ENCODE measurements around the gene NIPBL. TPM values are rescaled to one million over a fixed set of nuclear protein-coding genes. Genes with fewer than 3 reads are reported as not detected.

Gene NIPBL
- total and polyA plus RNA-seq, 2 of the 13 experiments (the other 11 are each of a cell fraction or from before 2014, with no cell fraction given) = 12.3 to 32.3 TPM

- ChIA-PET POLR2A (no interaction called here), CTCF (ENCODE audit: low intra/inter-chr PET ratio, low total read pairs) (interaction anchor here (0.6 kb wide), 1 partner anchor 226 kb away, joined by 3 read pairs; no protein-coding TSS in a partner anchor)
- in situ Hi-C loops (cut with HindIII; ENCODE audit: extremely low pct_ligation_motif_present, low pct_unique_long_range_greater_than_20kb) = no loop called here
- intact Hi-C loops (cut with micrococcal nuclease; ENCODE audit: unreplicated experiment) = no loop called here
- peaks cover 0 to 6% of the 10 kb centered on the region in 2 experiments; a peak in 3 of 5 replicates for H3K36me3 ChIP-seq (replicated peaks in 1 of 2; ENCODE audit: control insufficient read depth in 1 of 2, insufficient read depth in 2 of 2, low read length in 2 of 2)
- H3K27me3 ChIP-seq (ENCODE audit: control insufficient read depth in 1 of 2, insufficient read depth in 2 of 2, low read length in 2 of 2) = no peaks in the 10 kb centered on the region
- peaks cover 92% of the 10 kb centered on the region for H3K79me2 ChIP-seq (ENCODE audit: insufficient read depth, low read length)
- H3K27ac ChIP-seq (ENCODE audit: extremely low read length, insufficient read depth, low read length) = no peak overlapping the region
- BruUV-seq (replicated peaks) = no TSS peak
- no peak for ATAC-seq
- no peak overlapping the region for H3K9ac ChIP-seq (ENCODE audit: insufficient read depth, low read depth, low read length)
- no peaks in the 10 kb centered on the region for H3K9me3 ChIP-seq (ENCODE audit: low read length)
- no peak for TF ChIP-seq KDM6A (CRISPR knock-in tag; IDR thresholded peaks at IDR 0.05; ENCODE audit: low read depth)
- DNase-seq (ENCODE audit: low spot score) = no peak
- H3K4me2 ChIP-seq (ENCODE audit: low read depth, low read length) = no peak overlapping the region
- no peak overlapping the region for H2AFZ ChIP-seq (ENCODE audit: low read length)
- H3K4me1 ChIP-seq (ENCODE audit: insufficient read depth, low read length) = peaks cover 20% of the 10 kb centered on the region
- peaks cover 51% of the 10 kb centered on the region for H4K20me1 ChIP-seq (ENCODE audit: insufficient read depth, low read length)
- no peak overlapping the region for H3K4me3 ChIP-seq (replicated peaks in 1 of 3; ENCODE audit: insufficient read depth in 1 of 3, low read depth in 2 of 3, low read length in 3 of 3)
- no peak for FAIRE-seq
Observed at GRCh38 chr5:36888303-36888702, 11.7 kb downstream of the NIPBL start.

DNA sequence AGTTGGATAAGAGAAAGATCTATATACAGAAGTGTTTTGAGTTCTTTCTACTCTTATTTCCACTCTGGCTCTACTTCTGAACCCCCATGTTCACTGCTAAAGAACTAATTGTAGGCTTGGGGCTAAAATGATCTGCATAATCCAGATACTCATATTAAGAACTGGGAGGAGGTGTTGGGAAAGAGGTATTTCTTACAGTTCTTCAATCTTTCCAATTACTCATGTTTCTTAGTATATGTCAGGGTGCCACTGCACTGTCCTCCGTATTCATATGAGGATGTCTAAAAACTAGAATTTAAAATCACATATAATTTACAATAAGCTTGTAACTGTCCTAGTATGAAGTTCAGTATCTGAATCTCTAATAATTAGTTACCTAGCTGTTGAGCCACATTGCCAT, 12.7 kb downstream of the NIPBL start:
- no peak overlapping the region for H3K27ac ChIP-seq (ENCODE audit: extremely low read length, insufficient read depth, low read length)
- H3K4me2 ChIP-seq (ENCODE audit: low read depth, low read length) = no peak overlapping the region
- no TSS peak for BruUV-seq (replicated peaks)
- POLR2A ChIA-PET = no interaction called here
- TF ChIP-seq SAP130 (CRISPR knock-in tag; IDR thresholded peaks at IDR 0.05; ENCODE audit: low read depth) (no peak), ZBTB20 (CRISPR knock-in tag; IDR thresholded peaks at IDR 0.05; ENCODE audit: borderline replicate concordance, low read depth) (no peak), TCF7 (IDR thresholded peaks at IDR 0.05; ENCODE audit: low read depth) (no peak), ATF7 (IDR thresholded peaks at IDR 0.05) (no peak), ATF7 (CRISPR knock-in tag; IDR thresholded peaks at IDR 0.05) (no peak), ZNF580 (CRISPR knock-in tag; IDR thresholded peaks at IDR 0.05; ENCODE audit: borderline replicate concordance, low read depth) (no peak), ZNF619 (CRISPR knock-in tag; IDR thresholded peaks at IDR 0.05) (no peak), EZH2 (conservative IDR thresholded peaks at IDR 0.05; ENCODE audit: low read depth, low read length) (no peak), ARNTL (CRISPR knock-in tag; IDR thresholded peaks at IDR 0.05) (no peak), MED8 (CRISPR knock-in tag; IDR thresholded peaks at IDR 0.05; ENCODE audit: insufficient replicate concordance) (no peak), ZNF747 (CRISPR knock-in tag; IDR thresholded peaks at IDR 0.05; ENCODE audit: borderline replicate concordance) (no peak), ZNF256 (CRISPR knock-in tag; conservative IDR thresholded peaks at IDR 0.05) (no peak), MEIS2 (CRISPR knock-in tag; IDR thresholded peaks at IDR 0.05) (no peak), CENPX (CRISPR knock-in tag; IDR thresholded peaks at IDR 0.05) (no peak), POLR2A (IDR thresholded peaks at IDR 0.05; ENCODE audit: insufficient read depth in 1 of 2, low read depth in 2 of 2, low read length in 2 of 2) (no peak)
- TF ChIP-seq, protein P1, sequence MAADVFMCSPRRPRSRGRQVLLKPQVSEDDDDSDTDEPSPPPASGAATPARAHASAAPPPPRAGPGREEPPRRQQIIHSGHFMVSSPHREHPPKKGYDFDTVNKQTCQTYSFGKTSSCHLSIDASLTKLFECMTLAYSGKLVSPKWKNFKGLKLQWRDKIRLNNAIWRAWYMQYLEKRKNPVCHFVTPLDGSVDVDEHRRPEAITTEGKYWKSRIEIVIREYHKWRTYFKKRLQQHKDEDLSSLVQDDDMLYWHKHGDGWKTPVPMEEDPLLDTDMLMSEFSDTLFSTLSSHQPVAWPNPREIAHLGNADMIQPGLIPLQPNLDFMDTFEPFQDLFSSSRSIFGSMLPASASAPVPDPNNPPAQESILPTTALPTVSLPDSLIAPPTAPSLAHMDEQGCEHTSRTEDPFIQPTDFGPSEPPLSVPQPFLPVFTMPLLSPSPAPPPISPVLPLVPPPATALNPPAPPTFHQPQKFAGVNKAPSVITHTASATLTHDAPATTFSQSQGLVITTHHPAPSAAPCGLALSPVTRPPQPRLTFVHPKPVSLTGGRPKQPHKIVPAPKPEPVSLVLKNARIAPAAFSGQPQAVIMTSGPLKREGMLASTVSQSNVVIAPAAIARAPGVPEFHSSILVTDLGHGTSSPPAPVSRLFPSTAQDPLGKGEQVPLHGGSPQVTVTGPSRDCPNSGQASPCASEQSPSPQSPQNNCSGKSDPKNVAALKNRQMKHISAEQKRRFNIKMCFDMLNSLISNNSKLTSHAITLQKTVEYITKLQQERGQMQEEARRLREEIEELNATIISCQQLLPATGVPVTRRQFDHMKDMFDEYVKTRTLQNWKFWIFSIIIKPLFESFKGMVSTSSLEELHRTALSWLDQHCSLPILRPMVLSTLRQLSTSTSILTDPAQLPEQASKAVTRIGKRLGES (CRISPR knock-in tag; IDR thresholded peaks at IDR 0.05; ENCODE audit: borderline replicate concordance) = no peak
- FAIRE-seq (no peak), DNase-seq (ENCODE audit: low spot score) (no peak), ATAC-seq (no peak)
- WGBS (ENCODE audit: low lambda C conversion rate) = 96% methylated on average over 1 of the region's 1 CpG
- H3K27me3 ChIP-seq (ENCODE audit: control insufficient read depth in 1 of 2, insufficient read depth in 2 of 2, low read length in 2 of 2) = no peaks in the 10 kb centered on the region
- CTCF ChIA-PET (ENCODE audit: low intra/inter-chr PET ratio, low total read pairs) = no interaction called here
- H2AFZ ChIP-seq (ENCODE audit: low read length) = no peak overlapping the region
- peaks cover 20% of the 10 kb centered on the region for H3K4me1 ChIP-seq (ENCODE audit: insufficient read depth, low read length)
- peaks cover 0 to 6% of the 10 kb centered on the region in 2 experiments; a peak in 3 of 5 replicates for H3K36me3 ChIP-seq (replicated peaks in 1 of 2; ENCODE audit: control insufficient read depth in 1 of 2, insufficient read depth in 2 of 2, low read length in 2 of 2)
- no peak overlapping the region for H3K4me3 ChIP-seq (replicated peaks in 1 of 3; ENCODE audit: insufficient read depth in 1 of 3, low read depth in 2 of 3, low read length in 3 of 3)
- peaks cover 47% of the 10 kb centered on the region for H4K20me1 ChIP-seq (ENCODE audit: insufficient read depth, low read length)
- no peak overlapping the region for H3K9ac ChIP-seq (ENCODE audit: insufficient read depth, low read depth, low read length)
- H3K79me2 ChIP-seq (ENCODE audit: insufficient read depth, low read length) = peaks cover 92% of the 10 kb centered on the region
- H3K9me3 ChIP-seq (ENCODE audit: low read length) = no peaks in the 10 kb centered on the region
- intact Hi-C loops (cut with micrococcal nuclease; ENCODE audit: unreplicated experiment) (no loop called here), in situ Hi-C loops (cut with HindIII; ENCODE audit: extremely low pct_ligation_motif_present, low pct_unique_long_range_greater_than_20kb) (no loop called here)

Measured in HepG2 (cell line).